Activated CD8-positive, alpha-beta memory T cell treated with anti-CD3 and anti-CD28 coated beads, Interleukin-2, amount 50 U/mL, for 24 hours (primary cell): Measurements from ENCODE around the gene SYTL3.

Source experiments
- DNase-seq: peaks from one replicate; pipeline ENCODE4 v3.0.0-alpha.2; 2020; ENCODE audit errors: extremely low read depth

The SYTL3 gene

GRCh38 chr6:158793432-158793831, 143.6 kb downstream of the SYTL3 start:
- no peak for DNase-seq

GRCh38 chr6:158795516-158795915, 145.7 kb downstream of the SYTL3 start:
- no peak for DNase-seq

- no peak for DNase-seq
Measured at GRCh38 chr6:158796353-158796752, 146.5 kb downstream of the SYTL3 start.

GRCh38 chr6:158797331-158798310, 147.8 kb downstream of the SYTL3 start:
- no peak for DNase-seq

GRCh38 chr6:158798311-158798710, 148.5 kb downstream of the SYTL3 start:
- no peak for DNase-seq

- no peak for DNase-seq
Measured at GRCh38 chr6:158799051-158799792, 149.4 kb downstream of the SYTL3 start.

GRCh38 chr6:158801655-158802294, 151.9 kb downstream of the SYTL3 start:
- no peak for DNase-seq

GRCh38 chr6:158803733-158804143, 153.9 kb downstream of the SYTL3 start:
- DNase-seq = no peak

GRCh38 chr6:158804207-158804606, 154.4 kb downstream of the SYTL3 start:
- no peak for DNase-seq

- no peak for DNase-seq
Measured at GRCh38 chr6:158805698-158806377, 156.0 kb downstream of the SYTL3 start.

GRCh38 chr6:158807515-158808441, 157.9 kb downstream of the SYTL3 start:
- no peak for DNase-seq

- DNase-seq = no peak
Measured at GRCh38 chr6:158808442-158808833, 158.6 kb downstream of the SYTL3 start.

GRCh38 chr6:158808941-158809678, 159.3 kb downstream of the SYTL3 start:
- no peak for DNase-seq

GRCh38 chr6:158810155-158811095, 160.6 kb downstream of the SYTL3 start:
- no peak for DNase-seq

- DNase-seq = no peak
Measured at GRCh38 chr6:158812611-158813010, 162.8 kb downstream of the SYTL3 start.

- DNase-seq = no peak
Measured at GRCh38 chr6:158813032-158813431, 163.2 kb downstream of the SYTL3 start.
